Measurements from ENCODE around the gene SPAG6.
"Not testable (repeated sequence)": the region's sequence is repeated elsewhere in the genome, so short reads cannot be mapped to it uniquely, and the experiment has no call there.

Gene SPAG6

GRCh38 chr10:22342421-22342820, 2.9 kb upstream of the SPAG6 start:
- H3K27ac ChIP-seq (ENCODE audit: low read length): no peak overlapping the region
- no peak overlapping the region for H3K4me3 ChIP-seq (ENCODE audit: low read length in 2 of 2)
- H3K9ac ChIP-seq (ENCODE audit: low read length in 2 of 2): no peak overlapping the region
- peaks cover 9% of the 10 kb centered on the region for H3K4me1 ChIP-seq (ENCODE audit: control insufficient read depth, insufficient read depth, low read length)
- peaks cover 0 to 3% of the 10 kb centered on the region in 2 donors for H3K9me3 ChIP-seq (ENCODE audit: control insufficient read depth in 2 of 2, low read length in 2 of 2)
- H3K27me3 ChIP-seq (ENCODE audit: control insufficient read depth in 1 of 2, insufficient read depth in 2 of 2, low read length in 2 of 2): peaks cover 61 to 81% of the 10 kb centered on the region in 2 donors
- no peaks in the 10 kb centered on the region for H3K36me3 ChIP-seq (ENCODE audit: control insufficient read depth in 2 of 2, insufficient read depth in 2 of 2, low read length in 2 of 2)

GRCh38 chr10:22343731-22344130, 1.6 kb upstream of the SPAG6 start:
- Histone ChIP-seq H3K4me3 (ENCODE audit: low read length in 2 of 2) (no peak overlapping the region), H3K27me3 (ENCODE audit: control insufficient read depth in 1 of 2, insufficient read depth in 2 of 2, low read length in 2 of 2) (peaks cover 49 to 71% of the 10 kb centered on the region in 2 donors), H3K36me3 (ENCODE audit: control insufficient read depth in 2 of 2, insufficient read depth in 2 of 2, low read length in 2 of 2) (no peaks in the 10 kb centered on the region), H3K4me1 (ENCODE audit: control insufficient read depth, insufficient read depth, low read length) (peaks cover 9% of the 10 kb centered on the region), H3K9ac (ENCODE audit: low read length in 2 of 2) (no peak overlapping the region), H3K9me3 (ENCODE audit: control insufficient read depth in 2 of 2, low read length in 2 of 2) (peaks cover 0 to 3% of the 10 kb centered on the region in 2 donors), H3K27ac (ENCODE audit: low read length) (no peak overlapping the region)

- Histone ChIP-seq H3K9ac (ENCODE audit: low read length in 2 of 2) (no peak overlapping the region), H3K27me3 (ENCODE audit: control insufficient read depth in 1 of 2, insufficient read depth in 2 of 2, low read length in 2 of 2) (peaks cover 43 to 66% of the 10 kb centered on the region in 2 donors), H3K4me1 (ENCODE audit: control insufficient read depth, insufficient read depth, low read length) (peaks cover 9% of the 10 kb centered on the region), H3K9me3 (ENCODE audit: control insufficient read depth in 2 of 2, low read length in 2 of 2) (peaks cover 0 to 3% of the 10 kb centered on the region in 2 donors), H3K27ac (ENCODE audit: low read length) (no peak overlapping the region), H3K4me3 (ENCODE audit: low read length in 2 of 2) (no peak overlapping the region), H3K36me3 (ENCODE audit: control insufficient read depth in 2 of 2, insufficient read depth in 2 of 2, low read length in 2 of 2) (no peaks in the 10 kb centered on the region)
These were observed 1.0 kb upstream of the SPAG6 start for GRCh38 chr10:22344249-22344648.

- Histone ChIP-seq H3K27me3 (ENCODE audit: control insufficient read depth in 1 of 2, insufficient read depth in 2 of 2, low read length in 2 of 2) (peaks cover 43 to 60% of the 10 kb centered on the region in 2 donors), H3K4me1 (ENCODE audit: control insufficient read depth, insufficient read depth, low read length) (peaks cover 8% of the 10 kb centered on the region), H3K27ac (ENCODE audit: low read length) (no peak overlapping the region), H3K4me3 (ENCODE audit: low read length in 2 of 2) (no peak overlapping the region), H3K9ac (ENCODE audit: low read length in 2 of 2) (no peak overlapping the region), H3K36me3 (ENCODE audit: control insufficient read depth in 2 of 2, insufficient read depth in 2 of 2, low read length in 2 of 2) (no peaks in the 10 kb centered on the region), H3K9me3 (ENCODE audit: control insufficient read depth in 2 of 2, low read length in 2 of 2) (peaks cover 0 to 3% of the 10 kb centered on the region in 2 donors)
These were observed 455 bp upstream of the SPAG6 start for GRCh38 chr10:22344781-22345300.

GRCh38 chr10:22346096-22346661, 883 bp downstream of the SPAG6 start:
- Histone ChIP-seq H3K4me1 (ENCODE audit: control insufficient read depth, insufficient read depth, low read length) (peaks cover 4% of the 10 kb centered on the region), H3K4me3 (ENCODE audit: low read length in 2 of 2) (no peak overlapping the region), H3K27me3 (ENCODE audit: control insufficient read depth in 1 of 2, insufficient read depth in 2 of 2, low read length in 2 of 2) (peaks cover 43 to 59% of the 10 kb centered on the region in 2 donors)

GRCh38 chr10:22349755-22350154, 4.5 kb downstream of the SPAG6 start:
- Histone ChIP-seq H3K9me3 (ENCODE audit: control insufficient read depth in 2 of 2, low read length in 2 of 2) (peaks cover 0 to 3% of the 10 kb centered on the region in 2 donors), H3K4me3 (ENCODE audit: low read length in 2 of 2) (no peak overlapping the region), H3K4me1 (ENCODE audit: control insufficient read depth, insufficient read depth, low read length) (no peaks in the 10 kb centered on the region), H3K9ac (ENCODE audit: low read length in 2 of 2) (no peak overlapping the region), H3K36me3 (ENCODE audit: control insufficient read depth in 2 of 2, insufficient read depth in 2 of 2, low read length in 2 of 2) (no peaks in the 10 kb centered on the region), H3K27ac (ENCODE audit: low read length) (no peak overlapping the region), H3K27me3 (ENCODE audit: control insufficient read depth in 1 of 2, insufficient read depth in 2 of 2, low read length in 2 of 2) (peaks cover 14 to 26% of the 10 kb centered on the region in 2 donors)

More at GRCh38 chr10:22346096-22346661, 883 bp downstream of the SPAG6 start:
- Histone ChIP-seq H3K9ac (ENCODE audit: low read length in 2 of 2) (no peak overlapping the region), H3K9me3 (ENCODE audit: control insufficient read depth in 2 of 2, low read length in 2 of 2) (peaks cover 0 to 3% of the 10 kb centered on the region in 2 donors), H3K36me3 (ENCODE audit: control insufficient read depth in 2 of 2, insufficient read depth in 2 of 2, low read length in 2 of 2) (no peaks in the 10 kb centered on the region), H3K27ac (ENCODE audit: low read length) (no peak overlapping the region)

- Histone ChIP-seq H3K4me1 (ENCODE audit: control insufficient read depth, insufficient read depth, low read length) (no peaks in the 10 kb centered on the region), H3K27me3 (ENCODE audit: control insufficient read depth in 1 of 2, insufficient read depth in 2 of 2, low read length in 2 of 2) (peaks cover under 1 to 11% of the 10 kb centered on the region in 2 donors), H3K9ac (ENCODE audit: low read length in 2 of 2) (no peak overlapping the region), H3K4me3 (ENCODE audit: low read length in 2 of 2) (no peak overlapping the region), H3K27ac (ENCODE audit: low read length) (no peak overlapping the region), H3K9me3 (ENCODE audit: control insufficient read depth in 2 of 2, low read length in 2 of 2) (no peaks in the 10 kb centered on the region), H3K36me3 (ENCODE audit: control insufficient read depth in 2 of 2, insufficient read depth in 2 of 2, low read length in 2 of 2) (no peaks in the 10 kb centered on the region)
These were observed 5.9 kb downstream of the SPAG6 start for GRCh38 chr10:22351131-22351703.

- Histone ChIP-seq H3K9ac (ENCODE audit: low read length in 2 of 2) (no peak overlapping the region), H3K27me3 (ENCODE audit: control insufficient read depth in 1 of 2, insufficient read depth in 2 of 2, low read length in 2 of 2) (no peaks in the 10 kb centered on the region), H3K4me3 (ENCODE audit: low read length in 2 of 2) (no peak overlapping the region), H3K4me1 (ENCODE audit: control insufficient read depth, insufficient read depth, low read length) (no peaks in the 10 kb centered on the region), H3K9me3 (ENCODE audit: control insufficient read depth in 2 of 2, low read length in 2 of 2) (no peaks in the 10 kb centered on the region), H3K36me3 (ENCODE audit: control insufficient read depth in 2 of 2, insufficient read depth in 2 of 2, low read length in 2 of 2) (no peaks in the 10 kb centered on the region), H3K27ac (ENCODE audit: low read length) (no peak overlapping the region)
These were observed 11.1 kb downstream of the SPAG6 start for GRCh38 chr10:22356324-22356873.

GRCh38 chr10:22357770-22358169, 12.5 kb downstream of the SPAG6 start:
- not testable (repeated sequence) for H3K27me3 ChIP-seq (ENCODE audit: control insufficient read depth in 1 of 2, insufficient read depth in 2 of 2, low read length in 2 of 2); H3K9ac ChIP-seq (ENCODE audit: low read length in 2 of 2); H3K36me3 ChIP-seq (ENCODE audit: control insufficient read depth in 2 of 2, insufficient read depth in 2 of 2, low read length in 2 of 2); H3K9me3 ChIP-seq (ENCODE audit: control insufficient read depth in 2 of 2, low read length in 2 of 2); H3K27ac ChIP-seq (ENCODE audit: low read length); H3K4me3 ChIP-seq (ENCODE audit: low read length in 2 of 2); H3K4me1 ChIP-seq (ENCODE audit: control insufficient read depth, insufficient read depth, low read length)

GRCh38 chr10:22363305-22363704, 18.0 kb downstream of the SPAG6 start:
- Histone ChIP-seq H3K27ac (ENCODE audit: low read length) (no peak overlapping the region), H3K27me3 (ENCODE audit: control insufficient read depth in 1 of 2, insufficient read depth in 2 of 2, low read length in 2 of 2) (no peaks in the 10 kb centered on the region), H3K9ac (ENCODE audit: low read length in 2 of 2) (no peak overlapping the region), H3K9me3 (ENCODE audit: control insufficient read depth in 2 of 2, low read length in 2 of 2) (no peaks in the 10 kb centered on the region), H3K36me3 (ENCODE audit: control insufficient read depth in 2 of 2, insufficient read depth in 2 of 2, low read length in 2 of 2) (no peaks in the 10 kb centered on the region), H3K4me1 (ENCODE audit: control insufficient read depth, insufficient read depth, low read length) (no peaks in the 10 kb centered on the region), H3K4me3 (ENCODE audit: low read length in 2 of 2) (no peak overlapping the region)
